K562 (cell line): ENCODE data around the gene TM7SF2. TPM values are rescaled to one million over a fixed set of nuclear protein-coding genes. Genes with fewer than 3 reads are reported as not detected.

Experiments used
- ATF1 ChIP-seq, 2 experiments: fragments of 450-650 bp in 1 of 2; IDR thresholded peaks; 2 replicates each; pipeline ENCODE4 v1.6.1; 2016; ENCODE audit warnings: missing compliant biosample characterization in 1 of 2, missing genetic modification characterization in 1 of 2
- CBX1 ChIP-seq: sonication (generic); IDR thresholded peaks from 2 replicates; pipeline ENCODE4 v1.6.1; 2016; ENCODE audit warnings: antibody characterized with exemption, low read depth, mild to moderate bottlenecking
- CREBBP ChIP-seq: IDR thresholded peaks from one replicate; pipeline ENCODE4 v1.6.1; 2012; ENCODE audit warnings: low read depth, mild to moderate bottlenecking, control low read depth, inconsistent platforms, low read length
- ELF4 ChIP-seq: fragments of 450-650 bp; formaldehyde crosslinking; IDR thresholded peaks from 2 replicates; pipeline ENCODE4 v1.4.0; 2022; ENCODE audit warnings: missing genetic modification characterization
- FOXA1 ChIP-seq: fragments of 450-650 bp; IDR thresholded peaks from 2 replicates; pipeline ENCODE4 v1.6.1; 2016; ENCODE audit warnings: mild to moderate bottlenecking, borderline replicate concordance
- GATAD2A ChIP-seq: fragments of 450-650 bp; IDR thresholded peaks from 2 replicates; pipeline ENCODE4 v1.6.1; 2017
- HMG20A ChIP-seq: fragments of 450-650 bp; formaldehyde crosslinking; conservative IDR thresholded peaks from 2 replicates; pipeline ENCODE4 v1.4.0; 2020; ENCODE audit warnings: mild to moderate bottlenecking, mixed read lengths
- IRF2 ChIP-seq: sonication (generic); formaldehyde crosslinking; IDR thresholded peaks from 2 replicates; pipeline ENCODE4 v1.8.1; 2022; ENCODE audit warnings: mild to moderate bottlenecking, missing genetic modification reagents
- NFRKB ChIP-seq: fragments of 450-650 bp; IDR thresholded peaks from 2 replicates; pipeline ENCODE4 v1.6.1; 2016; ENCODE audit warnings: low read depth
- NR3C1 ChIP-seq: sonication (generic); formaldehyde crosslinking; IDR thresholded peaks from 2 replicates; pipeline ENCODE4 v1.8.1; 2022; ENCODE audit warnings: missing genetic modification reagents
- PCBP2 ChIP-seq: fragments of 200-400 bp; formaldehyde crosslinking; IDR thresholded peaks from 2 replicates; pipeline ENCODE4 v1.6.1; 2018; ENCODE audit warnings: low read length, low read depth, mild to moderate bottlenecking, moderate library complexity; ENCODE audit not compliant: poor library complexity, severe bottlenecking
- POLR2A ChIP-seq: fragments of 450-650 bp; conservative IDR thresholded peaks from 2 replicates; pipeline ENCODE4 v1.6.1; 2016
- TEAD1 ChIP-seq, 2 experiments: fragments of 450-650 bp in 1 of 2; sonication (generic) in 1 of 2; formaldehyde crosslinking; IDR thresholded peaks; 2 replicates each; pipeline versions ENCODE4 v1.4.0 to v1.8.0; 2020 to 2022; ENCODE audit warnings: mild to moderate bottlenecking in 2 of 2, missing genetic modification reagents in 1 of 2
- YY1 ChIP-seq, 3 experiments: IDR thresholded peaks; 2 replicates each; pipeline ENCODE4 v1.6.1; 2011; ENCODE audit warnings: low read length in 2 of 3, mild to moderate bottlenecking in 2 of 3, moderate library complexity in 2 of 3, borderline replicate concordance in 1 of 3, control low read depth in 1 of 3, low read depth in 1 of 3; ENCODE audit not compliant: insufficient read depth in 3 of 3, insufficient replicate concordance in 2 of 3, control insufficient read depth in 1 of 3, insufficient read length in 1 of 3; ENCODE audit errors: extremely low read depth in 1 of 3
- ZFP30 ChIP-seq: fragments of 250-450 bp; sonication (Bioruptor Pico); IDR thresholded peaks from 2 replicates; pipeline ENCODE4 v1.8.0; 2022; ENCODE audit warnings: moderate library complexity, mild to moderate bottlenecking, inconsistent platforms, borderline replicate concordance
- ZFPM2 ChIP-seq: fragments of 250-450 bp; sonication (Bioruptor Pico); IDR thresholded peaks from 2 replicates; pipeline ENCODE4 v1.5.1; 2022; ENCODE audit warnings: mild to moderate bottlenecking
- ZNF24 ChIP-seq: fragments of 450-650 bp; IDR thresholded peaks from 2 replicates; pipeline ENCODE4 v1.6.1; 2016
- ZNF766 ChIP-seq: fragments of 200-800 bp; sonication (Bioruptor generic); conservative IDR thresholded peaks from 2 replicates; pipeline ENCODE4 v1.6.1; 2016; ENCODE audit warnings: missing genetic modification characterization, missing compliant biosample characterization
- ZNF830 ChIP-seq: fragments of 250-450 bp; sonication (Bioruptor Pico); IDR thresholded peaks from 2 replicates; pipeline ENCODE4 v1.5.0; 2021; ENCODE audit warnings: mild to moderate bottlenecking
- ZSCAN32 ChIP-seq: fragments of 450-650 bp; formaldehyde crosslinking; IDR thresholded peaks from 2 replicates; pipeline ENCODE4 v1.4.0; 2020; ENCODE audit warnings: mild to moderate bottlenecking, moderate library complexity
- polyA plus RNA-seq, 8 experiments: library from polyadenylated mRNA; depleted of rRNA in 4 of 8; stranded (reverse) in 5 of 8; unstranded in 3 of 8; fragments of >200 nt; fragmentation: Nextera tagmentation in 2 of 8; fragmentation: Illumina TruSeq in 1 of 8; extraction: Ambion mirVana in 2 of 8; extraction: Trizol in 1 of 8; gene quantifications; 2 replicates each; pipeline versions ENCODE4 v1.2.1 to v1.2.3, GENCODE V29; 2011 to 2014; ENCODE audit warnings: inconsistent platforms in 1 of 8, missing spikeins in 1 of 8
- total RNA-seq, 7 experiments: library from RNA; depleted of rRNA in 6 of 7; stranded (reverse); fragments of >200 nt in 6 of 7; fragmentation: Illumina TruSeq in 2 of 7; extraction: Trizol in 2 of 7; gene quantifications; 2 replicates each; pipeline versions ENCODE4 v1.2.1 to v1.2.3, GENCODE V29; 2011 to 2021; ENCODE audit warnings: low replicate concordance in 1 of 7
- TF ChIP-seq, protein P1 (sequence below): sonication (generic); formaldehyde crosslinking; IDR thresholded peaks from 2 replicates; pipeline ENCODE4 v1.8.0; 2022; ENCODE audit warnings: mild to moderate bottlenecking, missing genetic modification reagents, borderline replicate concordance
- TF ChIP-seq, protein P2 (sequence below): sonication (generic); formaldehyde crosslinking; IDR thresholded peaks from 2 replicates; pipeline ENCODE4 v1.8.0; 2022; ENCODE audit warnings: mild to moderate bottlenecking, missing genetic modification reagents
- TF ChIP-seq, protein P3 (sequence below): fragments of 250-450 bp; sonication (Bioruptor Pico); IDR thresholded peaks from 2 replicates; pipeline ENCODE4 v1.8.0; 2021; ENCODE audit warnings: moderate library complexity, mild to moderate bottlenecking, inconsistent platforms

Gene TM7SF2
- total and polyA plus RNA-seq, 9 of the 15 experiments (the other 6 are each of a cell fraction or from before 2014, with no cell fraction given), result 1.2 to 22.0 (median 14.3) TPM

DNA sequence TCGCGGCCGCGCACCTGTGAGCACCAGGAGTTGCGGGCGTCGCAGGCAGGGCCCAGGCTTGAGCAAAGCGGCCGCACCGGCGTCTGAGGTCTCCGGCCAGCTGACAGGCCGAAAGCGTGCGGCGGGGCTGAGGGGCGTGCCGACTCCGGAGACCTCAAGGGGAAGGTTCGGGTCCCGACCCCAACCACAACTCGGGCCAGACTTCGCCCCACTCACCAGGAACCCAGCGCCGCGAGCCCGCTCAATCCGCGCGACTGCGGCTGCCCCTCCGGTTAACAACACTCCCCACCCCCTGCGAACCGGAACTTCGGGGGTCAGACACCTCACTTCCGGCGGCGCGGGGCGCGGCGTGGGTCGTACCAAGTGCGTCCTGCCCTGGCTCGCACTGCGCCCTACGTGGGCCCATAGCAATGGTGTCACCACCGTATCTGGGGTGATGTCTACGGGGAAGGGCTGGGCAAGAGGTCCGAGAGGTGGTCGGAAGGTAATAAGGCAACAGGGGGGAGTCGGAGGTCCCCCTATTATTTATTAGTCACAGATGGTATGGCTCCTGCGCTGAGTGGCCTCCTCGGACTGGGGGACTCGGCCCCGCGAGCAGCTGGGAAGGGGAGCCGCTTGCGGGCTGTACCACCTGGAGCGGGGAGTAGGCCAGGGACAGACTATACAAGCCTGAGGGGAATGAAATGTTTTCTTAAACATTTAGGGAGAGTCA, 22.7 kb downstream of the TM7SF2 start, which contains the start of gene SYVN1 (continued):
- no peak for TF ChIP-seq ZSCAN32 (CRISPR knock-in tag)
- TF ChIP-seq CBX1, result 0 out of 2 replicates have a peak, but pooled peaks have one; percentile 55
- no peak for TF ChIP-seq TEAD1 (CRISPR knock-in tag; IDR thresholded peaks at IDR 0.05)
- TF ChIP-seq HMG20A, result no peak
- TF ChIP-seq ZFP30, result no peak
- no peak for TF ChIP-seq ZFPM2 (CRISPR knock-in tag)
- TF ChIP-seq, protein P1, sequence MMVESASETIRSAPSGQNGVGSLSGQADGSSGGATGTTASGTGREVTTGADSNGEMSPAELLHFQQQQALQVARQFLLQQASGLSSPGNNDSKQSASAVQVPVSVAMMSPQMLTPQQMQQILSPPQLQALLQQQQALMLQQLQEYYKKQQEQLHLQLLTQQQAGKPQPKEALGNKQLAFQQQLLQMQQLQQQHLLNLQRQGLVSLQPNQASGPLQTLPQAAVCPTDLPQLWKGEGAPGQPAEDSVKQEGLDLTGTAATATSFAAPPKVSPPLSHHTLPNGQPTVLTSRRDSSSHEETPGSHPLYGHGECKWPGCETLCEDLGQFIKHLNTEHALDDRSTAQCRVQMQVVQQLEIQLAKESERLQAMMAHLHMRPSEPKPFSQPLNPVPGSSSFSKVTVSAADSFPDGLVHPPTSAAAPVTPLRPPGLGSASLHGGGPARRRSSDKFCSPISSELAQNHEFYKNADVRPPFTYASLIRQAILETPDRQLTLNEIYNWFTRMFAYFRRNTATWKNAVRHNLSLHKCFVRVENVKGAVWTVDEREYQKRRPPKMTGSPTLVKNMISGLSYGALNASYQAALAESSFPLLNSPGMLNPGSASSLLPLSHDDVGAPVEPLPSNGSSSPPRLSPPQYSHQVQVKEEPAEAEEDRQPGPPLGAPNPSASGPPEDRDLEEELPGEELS (CRISPR knock-in tag), result no peak
- TF ChIP-seq ZNF766 (CRISPR knock-in tag), result peak; percentile 72; the same call in 1 of the 2 replicates
- TF ChIP-seq NFRKB, result peak; percentile 53; the same call in 1 of the 2 replicates
- TF ChIP-seq, protein P2, sequence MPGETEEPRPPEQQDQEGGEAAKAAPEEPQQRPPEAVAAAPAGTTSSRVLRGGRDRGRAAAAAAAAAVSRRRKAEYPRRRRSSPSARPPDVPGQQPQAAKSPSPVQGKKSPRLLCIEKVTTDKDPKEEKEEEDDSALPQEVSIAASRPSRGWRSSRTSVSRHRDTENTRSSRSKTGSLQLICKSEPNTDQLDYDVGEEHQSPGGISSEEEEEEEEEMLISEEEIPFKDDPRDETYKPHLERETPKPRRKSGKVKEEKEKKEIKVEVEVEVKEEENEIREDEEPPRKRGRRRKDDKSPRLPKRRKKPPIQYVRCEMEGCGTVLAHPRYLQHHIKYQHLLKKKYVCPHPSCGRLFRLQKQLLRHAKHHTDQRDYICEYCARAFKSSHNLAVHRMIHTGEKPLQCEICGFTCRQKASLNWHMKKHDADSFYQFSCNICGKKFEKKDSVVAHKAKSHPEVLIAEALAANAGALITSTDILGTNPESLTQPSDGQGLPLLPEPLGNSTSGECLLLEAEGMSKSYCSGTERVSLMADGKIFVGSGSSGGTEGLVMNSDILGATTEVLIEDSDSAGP (CRISPR knock-in tag), result no peak
- TF ChIP-seq IRF2, result no peak
- TF ChIP-seq PCBP2, result no peak
- TF ChIP-seq FOXA1, result no peak
- TF ChIP-seq ZNF830 (CRISPR knock-in tag), result no peak; the same call in 1 of the 2 replicates
- TF ChIP-seq POLR2A, result peak; percentile 90
- peak in 2 of 3 experiments; percentile 33 to 47 for TF ChIP-seq YY1 (IDR thresholded peaks at IDR 0.05; ENCODE audit: borderline replicate concordance in 1 of 3, control insufficient read depth in 1 of 3, extremely low read depth in 1 of 3, insufficient read depth in 3 of 3, insufficient read length in 1 of 3, insufficient replicate concordance in 2 of 3, low read depth in 1 of 3, low read length in 2 of 3)
- peak; percentile 85 for TF ChIP-seq NR3C1 (CRISPR knock-in tag)
- no peak; the same call in 1 of the 2 replicates for TF ChIP-seq ZNF24
- TF ChIP-seq ATF1 (CRISPR knock-in tag; IDR thresholded peaks at IDR 0.05), result peak; percentile 3; the same call in 1 of the 2 replicates
- peak; percentile 95 for TF ChIP-seq ATF1 (tag; IDR thresholded peaks at IDR 0.05)
- no peak; the same call in 1 of the 2 replicates for TF ChIP-seq ELF4 (CRISPR knock-in tag)
- TF ChIP-seq GATAD2A, result 0 out of 2 replicates have a peak, but pooled peaks have one; percentile 58
- TF ChIP-seq, protein P3, sequence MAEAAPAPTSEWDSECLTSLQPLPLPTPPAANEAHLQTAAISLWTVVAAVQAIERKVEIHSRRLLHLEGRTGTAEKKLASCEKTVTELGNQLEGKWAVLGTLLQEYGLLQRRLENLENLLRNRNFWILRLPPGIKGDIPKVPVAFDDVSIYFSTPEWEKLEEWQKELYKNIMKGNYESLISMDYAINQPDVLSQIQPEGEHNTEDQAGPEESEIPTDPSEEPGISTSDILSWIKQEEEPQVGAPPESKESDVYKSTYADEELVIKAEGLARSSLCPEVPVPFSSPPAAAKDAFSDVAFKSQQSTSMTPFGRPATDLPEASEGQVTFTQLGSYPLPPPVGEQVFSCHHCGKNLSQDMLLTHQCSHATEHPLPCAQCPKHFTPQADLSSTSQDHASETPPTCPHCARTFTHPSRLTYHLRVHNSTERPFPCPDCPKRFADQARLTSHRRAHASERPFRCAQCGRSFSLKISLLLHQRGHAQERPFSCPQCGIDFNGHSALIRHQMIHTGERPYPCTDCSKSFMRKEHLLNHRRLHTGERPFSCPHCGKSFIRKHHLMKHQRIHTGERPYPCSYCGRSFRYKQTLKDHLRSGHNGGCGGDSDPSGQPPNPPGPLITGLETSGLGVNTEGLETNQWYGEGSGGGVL (CRISPR knock-in tag), result no peak
- TF ChIP-seq CREBBP, result no peak
